Transverse colon (tissue), 4 donors: ENCODE data around the gene WASL. TPM values are rescaled to one million over a fixed set of nuclear protein-coding genes. Genes with fewer than 3 reads are reported as not detected.

Source experiments
- DNase-seq: peaks from one replicate; pipeline ENCODE4 v3.0.0-alpha.2; 2019
- H3K27ac ChIP-seq, 4 donors: fragments of 200-600 bp; sonication (generic); 2 replicates each; pipeline ENCODE4 v1.5.1; 2016 to 2018; ENCODE audit warnings: inconsistent platforms in 4 of 4
- H3K27me3 ChIP-seq: fragments of 200-600 bp; sonication (generic); 2 replicates; pipeline ENCODE4 v1.5.1; 2017; ENCODE audit warnings: inconsistent platforms
- H3K36me3 ChIP-seq, 4 donors: fragments of 200-600 bp; sonication (generic); 2 replicates each; pipeline ENCODE4 v1.5.1; 2017 to 2019; ENCODE audit warnings: inconsistent platforms in 4 of 4
- H3K4me1 ChIP-seq, 4 donors: fragments of 200-600 bp; sonication (generic); 2 replicates each; pipeline ENCODE4 v1.5.1; 2017 to 2020; ENCODE audit warnings: inconsistent platforms in 4 of 4
- H3K4me3 ChIP-seq, 4 donors: fragments of 200-600 bp; sonication (generic); 1 replicate in 1 of 4; 2 replicates in 3 of 4; pipeline versions ENCODE4 v1.5.1 to v1.6.1; 2017 to 2019; ENCODE audit warnings: inconsistent platforms in 4 of 4
- H3K9me3 ChIP-seq, 2 donors: fragments of 200-600 bp; sonication (generic); 2 replicates each; pipeline ENCODE4 v1.5.1; 2017 to 2019; ENCODE audit warnings: inconsistent platforms in 2 of 2
- EP300 ChIP-seq: sonication (generic); formaldehyde crosslinking; IDR thresholded peaks from one replicate; pipeline ENCODE4 v1.6.1; 2017; ENCODE audit warnings: antibody characterized with exemption, low read depth
- POLR2A ChIP-seq: fragments of 450-650 bp; IDR thresholded peaks from one replicate; pipeline ENCODE4 v1.6.1; 2016; ENCODE audit warnings: antibody characterized with exemption, mild to moderate bottlenecking, moderate library complexity
- POLR2AphosphoS5 ChIP-seq, 3 donors: sonication (generic); formaldehyde crosslinking; IDR thresholded peaks; one replicate each; pipeline ENCODE4 v1.6.1; 2016; ENCODE audit warnings: antibody characterized with exemption in 3 of 3
- WGBS, 2 donors: methylation state at CpG; one replicate each; pipeline ENCODE4 v1.1.5; 2018; ENCODE audit warnings: low coverage in 1 of 2; 5-methylcytosine and 5-hydroxymethylcytosine counted together
- in situ Hi-C, 4 donors: fragments of 200-750 bp; cut with MboI; loops; one replicate each; pipeline versions ENCODE4 v1.15.0 to v1.15.1; 2017; ENCODE audit warnings: low sequenced_read_pairs in 3 of 4, low pct_ligation_motif_present in 1 of 4, low pct_unique_long_range_greater_than_20kb in 1 of 4
- intact Hi-C: fragments of 100-400 bp; cut with DNase I; formaldehyde crosslinking; loops from one replicate; pipeline ENCODE4 v1.15.1; 2023; ENCODE audit warnings: low total_unique reads
- total RNA-seq, 4 donors: library from RNA; depleted of rRNA; stranded (reverse); fragments of >200 nt; gene quantifications; one replicate each; pipeline ENCODE4 v1.1.0, GENCODE V29; 2016
- TF ChIP-seq, protein P1 (sequence below), 5 experiments: fragments of 200-600 bp in 3 of 5; fragments of 450-650 bp in 2 of 5; sonication (generic) in 3 of 5; IDR thresholded peaks; 1 replicate in 2 of 5; 2 replicates in 3 of 5; pipeline ENCODE4 v1.5.1; 2016 to 2017; ENCODE audit warnings: antibody characterized with exemption in 5 of 5, inconsistent platforms in 3 of 5, mild to moderate bottlenecking in 2 of 5, moderate library complexity in 1 of 5

The WASL gene
- total RNA-seq, 4 donors from 2014 or later = 30.1 to 97.8 (median 65.7) TPM

DNA sequence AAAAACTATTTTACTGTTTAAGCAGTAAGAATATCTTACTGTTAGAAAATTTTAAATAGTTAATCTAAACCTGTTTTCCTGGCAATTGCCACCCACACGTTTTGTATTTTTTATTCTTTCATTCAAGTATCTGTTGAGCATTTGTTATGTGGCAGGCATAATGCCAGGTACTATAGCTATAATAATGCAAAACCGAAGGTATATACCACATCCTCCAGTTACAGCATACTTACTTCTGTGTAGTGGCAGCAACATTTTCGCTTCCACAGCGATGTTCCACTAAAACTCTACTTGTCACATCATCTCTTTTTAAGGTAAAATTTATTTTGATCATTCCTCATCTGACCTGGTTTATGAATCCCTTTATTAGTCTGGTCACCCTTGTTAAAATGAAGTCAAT is 30.0 kb downstream of the WASL start:
- TF ChIP-seq EP300 = no peak
- intact Hi-C loops (no loop called here), in situ Hi-C loops (no loop called here)
- DNase-seq = no peak
- H3K4me3 ChIP-seq = no peak overlapping the region
- H3K9me3 ChIP-seq = no peaks in the 10 kb centered on the region
- H3K27me3 ChIP-seq = no peaks in the 10 kb centered on the region
- 62 to 71% methylated on average over 4 of the region's 4 CpGs for WGBS, 2 donors
- H3K27ac ChIP-seq = no peak overlapping the region
- H3K36me3 ChIP-seq = no peaks in the 10 kb centered on the region
- peaks cover 7 to 76% (median 28%) of the 10 kb centered on the region in 4 donors for H3K4me1 ChIP-seq

DNA sequence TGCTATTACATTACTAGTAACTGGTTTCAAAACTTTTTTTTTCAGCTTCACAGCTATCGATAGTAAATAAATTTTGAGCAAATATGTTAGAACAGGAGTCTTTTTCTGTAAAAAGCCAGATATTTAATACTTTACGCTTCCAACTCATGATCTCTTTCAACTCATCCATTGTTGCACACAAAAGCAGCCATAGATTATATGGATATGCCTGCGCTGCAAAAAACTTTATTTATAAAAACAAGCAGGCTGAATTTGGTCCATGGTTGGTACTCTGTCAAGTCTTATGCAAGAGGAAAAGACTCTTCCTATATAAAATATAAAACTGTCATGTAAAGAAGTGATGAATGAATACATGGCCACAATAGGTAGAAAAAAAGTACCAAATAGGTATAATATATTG is 31.1 kb downstream of the WASL start:
- no peak for DNase-seq
- in situ Hi-C loops (no loop called here), intact Hi-C loops (no loop called here)
- Histone ChIP-seq H3K4me3 (no peak overlapping the region), H3K9me3 (no peaks in the 10 kb centered on the region), H3K36me3 (no peaks in the 10 kb centered on the region), H3K4me1 (peaks cover 7 to 70% (median 20%) of the 10 kb centered on the region in 4 donors), H3K27me3 (no peaks in the 10 kb centered on the region), H3K27ac (no peak overlapping the region)
- 95 to 98% methylated on average over 3 of the region's 3 CpGs for WGBS, 2 donors
- TF ChIP-seq, protein P1, sequence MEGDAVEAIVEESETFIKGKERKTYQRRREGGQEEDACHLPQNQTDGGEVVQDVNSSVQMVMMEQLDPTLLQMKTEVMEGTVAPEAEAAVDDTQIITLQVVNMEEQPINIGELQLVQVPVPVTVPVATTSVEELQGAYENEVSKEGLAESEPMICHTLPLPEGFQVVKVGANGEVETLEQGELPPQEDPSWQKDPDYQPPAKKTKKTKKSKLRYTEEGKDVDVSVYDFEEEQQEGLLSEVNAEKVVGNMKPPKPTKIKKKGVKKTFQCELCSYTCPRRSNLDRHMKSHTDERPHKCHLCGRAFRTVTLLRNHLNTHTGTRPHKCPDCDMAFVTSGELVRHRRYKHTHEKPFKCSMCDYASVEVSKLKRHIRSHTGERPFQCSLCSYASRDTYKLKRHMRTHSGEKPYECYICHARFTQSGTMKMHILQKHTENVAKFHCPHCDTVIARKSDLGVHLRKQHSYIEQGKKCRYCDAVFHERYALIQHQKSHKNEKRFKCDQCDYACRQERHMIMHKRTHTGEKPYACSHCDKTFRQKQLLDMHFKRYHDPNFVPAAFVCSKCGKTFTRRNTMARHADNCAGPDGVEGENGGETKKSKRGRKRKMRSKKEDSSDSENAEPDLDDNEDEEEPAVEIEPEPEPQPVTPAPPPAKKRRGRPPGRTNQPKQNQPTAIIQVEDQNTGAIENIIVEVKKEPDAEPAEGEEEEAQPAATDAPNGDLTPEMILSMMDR (IDR thresholded peaks at IDR 0.05) = no peak
- TF ChIP-seq POLR2A = no peak
- no peak for TF ChIP-seq POLR2AphosphoS5 (IDR thresholded peaks at IDR 0.05)
- no peak for TF ChIP-seq EP300

DNA sequence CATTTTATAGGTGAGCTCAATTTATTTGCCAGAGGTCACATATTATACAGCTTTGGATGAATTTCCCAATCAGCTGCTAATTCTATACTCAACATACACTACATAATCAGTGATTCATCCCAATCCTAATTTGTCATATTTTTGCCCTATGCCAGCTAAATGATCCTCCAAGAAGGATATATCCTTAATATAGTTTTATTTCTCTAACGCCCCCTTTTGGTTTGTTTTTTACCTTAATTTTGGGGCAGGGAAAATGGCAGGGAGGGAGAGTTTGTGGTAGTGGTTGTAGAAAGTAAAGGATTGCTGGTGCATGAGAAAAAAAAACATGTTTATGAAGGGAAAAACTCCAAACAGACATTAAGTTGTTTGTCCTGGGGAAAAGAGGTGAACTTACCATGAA is 31.9 kb downstream of the WASL start:
- in situ Hi-C loops (no loop called here), intact Hi-C loops (no loop called here)
- H3K4me1 ChIP-seq = peaks cover 7 to 73% (median 23%) of the 10 kb centered on the region in 4 donors
- H3K36me3 ChIP-seq = no peaks in the 10 kb centered on the region
- DNase-seq = no peak
- H3K27me3 ChIP-seq = no peaks in the 10 kb centered on the region
- peak overlapping the region in 3 of 4 donors; percentile 62 to 72 (median 70) for H3K27ac ChIP-seq
- 75 to 91% methylated on average over 1 of the region's 1 CpG for WGBS, 2 donors
- no peak overlapping the region for H3K4me3 ChIP-seq
- H3K9me3 ChIP-seq = no peaks in the 10 kb centered on the region
- TF ChIP-seq, protein P1 (IDR thresholded peaks at IDR 0.05) = no peak
- TF ChIP-seq POLR2AphosphoS5 (IDR thresholded peaks at IDR 0.05) (no peak), EP300 (no peak), POLR2A (no peak)

DNA sequence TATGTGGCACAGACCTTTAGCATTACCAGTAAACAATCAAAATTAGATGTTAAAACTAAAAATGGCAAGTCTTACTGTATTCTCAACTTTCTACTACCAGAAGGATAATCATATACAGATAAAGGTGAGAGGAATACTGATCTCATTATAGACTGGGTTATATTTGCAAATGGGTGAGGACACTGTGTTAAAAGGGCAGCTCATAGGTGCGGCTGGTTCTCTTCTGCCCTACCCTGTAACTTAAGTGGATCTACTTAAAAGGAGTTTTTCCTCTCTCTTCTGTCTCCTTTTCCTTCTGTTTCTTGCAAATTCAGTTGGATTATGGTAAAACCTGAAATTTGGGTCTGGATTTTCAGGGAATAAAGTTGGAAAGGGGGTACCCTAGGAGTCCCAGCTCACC is 33.0 kb downstream of the WASL start:
- no peak overlapping the region for H3K4me3 ChIP-seq
- TF ChIP-seq EP300 = no peak
- TF ChIP-seq POLR2A = no peak
- TF ChIP-seq, protein P1 (IDR thresholded peaks at IDR 0.05) = no peak
- TF ChIP-seq POLR2AphosphoS5 (IDR thresholded peaks at IDR 0.05) = no peak
- in situ Hi-C loops (no loop called here), intact Hi-C loops (no loop called here)
- H3K9me3 ChIP-seq = no peaks in the 10 kb centered on the region
- WGBS, 2 donors = 0% methylated on average over 1 of the region's 1 CpG
- no peak for DNase-seq
- no peaks in the 10 kb centered on the region for H3K36me3 ChIP-seq
- peaks cover 7 to 82% (median 23%) of the 10 kb centered on the region in 4 donors for H3K4me1 ChIP-seq
- H3K27me3 ChIP-seq = no peaks in the 10 kb centered on the region
- peak overlapping the region; percentile 62 to 72 (median 68) for H3K27ac ChIP-seq

DNA sequence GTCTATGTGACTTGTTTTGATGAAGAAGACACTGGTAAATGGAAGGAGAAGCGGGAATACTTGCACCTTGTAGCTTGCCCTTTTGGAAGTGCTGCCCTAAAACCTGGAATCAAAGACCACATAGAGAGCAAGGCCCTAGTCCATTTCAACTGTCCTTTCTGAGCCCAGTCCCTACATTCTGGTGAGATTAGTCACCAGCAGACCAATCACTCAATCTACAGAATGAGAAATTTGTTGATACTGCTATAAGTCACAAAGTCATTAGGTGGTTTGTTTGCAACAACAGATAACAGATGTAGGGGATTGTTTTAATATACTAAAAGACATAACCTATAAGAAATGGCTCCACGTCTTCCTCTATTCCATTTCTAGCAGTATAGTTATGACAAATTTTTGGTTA is 33.6 kb downstream of the WASL start:
- H3K9me3 ChIP-seq = no peaks in the 10 kb centered on the region
- TF ChIP-seq POLR2AphosphoS5 (IDR thresholded peaks at IDR 0.05) = no peak
- no peak for TF ChIP-seq EP300
- TF ChIP-seq POLR2A = no peak
- TF ChIP-seq, protein P1 (IDR thresholded peaks at IDR 0.05) = no peak
- H3K36me3 ChIP-seq = no peaks in the 10 kb centered on the region
- H3K27ac ChIP-seq = peak overlapping the region; percentile 62 to 72 (median 68)
- H3K4me1 ChIP-seq = peaks cover 7 to 82% (median 23%) of the 10 kb centered on the region in 4 donors
- intact Hi-C loops = no loop called here
- in situ Hi-C loops = no loop called here
- H3K27me3 ChIP-seq = no peaks in the 10 kb centered on the region
- H3K4me3 ChIP-seq = no peak overlapping the region
- no peak for DNase-seq
- 83 to 86% methylated on average over 2 of the region's 2 CpGs for WGBS, 2 donors
